K562 (cell line): ENCODE data around the gene HS3ST5. TPM values are rescaled to one million over a fixed set of nuclear protein-coding genes. Genes with fewer than 3 reads are reported as not detected.

ENCODE experiments used
- ATAC-seq: fragments of 200-7000 bp; cut with Tn5 transposase; 3 replicates; pipeline ENCODE4 v1.9.1; 2020; ENCODE audit warnings: moderate library complexity
- BruUV-seq: library from RNA; stranded (reverse); fragments of 400-500 nt; replicated peaks from 2 replicates; lab custom pipeline; 2021; lab: Mats Ljungman, UMichigan
- CTCF ChIA-PET: fragments of 300-600 bp; formaldehyde crosslinking; extraction: SDS; loops from one replicate; lab custom pipeline; 2021; ENCODE audit warnings: low intra/inter-chr PET ratio; lab: Yijun Ruan, JAX
- POLR2A ChIA-PET: fragments of 300-600, 350-650 bp; sonication (Branson Sonifier 250); formaldehyde crosslinking; extraction: SDS; loops from one replicate; lab custom pipeline; 2021; ENCODE audit warnings: antibody characterized with exemption, inconsistent platforms; lab: Yijun Ruan, JAX
- DNase-seq, 4 experiments: peaks; one replicate each; pipeline versions ENCODE4 v3.0.0 to v3.0.0-alpha.2; 2011 to 2018; ENCODE audit warnings: low spot score in 3 of 4, mixed read lengths in 3 of 4; ENCODE audit errors: extremely low read depth in 1 of 4
- FAIRE-seq: peaks from 2 replicates; lab custom pipeline; 2011; peaks lifted over from hg19 to GRCh38; lab: Jason Lieb, UNC
- H2AFZ ChIP-seq: 2 replicates; pipeline ENCODE4 v1.6.0; 2011; ENCODE audit warnings: low read depth, low read length, control low read depth, inconsistent platforms
- H3K27ac ChIP-seq: fragments of 200-600 bp; 3 replicates; pipeline ENCODE4 v1.8.0; 2011; ENCODE audit warnings: low read depth, mild to moderate bottlenecking, control low read depth, inconsistent platforms, low read length, moderate library complexity, mixed read lengths; ENCODE audit errors: extremely low read depth
- H3K27me3 ChIP-seq, 2 experiments: fragments of 300-600 bp in 1 of 2; 2 replicates in 1 of 2; 3 replicates in 1 of 2; pipeline versions ENCODE4 v1.6.0 to v1.8.0; 2011; ENCODE audit warnings: inconsistent platforms in 2 of 2, low read length in 2 of 2, mild to moderate bottlenecking in 1 of 2, mixed read lengths in 1 of 2, moderate library complexity in 1 of 2; ENCODE audit not compliant: control insufficient read depth in 2 of 2, insufficient read depth in 2 of 2
- H3K36me3 ChIP-seq: fragments of 300-600 bp; 3 replicates; pipeline ENCODE4 v1.8.0; 2011; ENCODE audit warnings: mild to moderate bottlenecking, low read length, inconsistent platforms; ENCODE audit not compliant: control insufficient read depth, insufficient read depth
- H3K4me1 ChIP-seq, 2 experiments: fragments of 200-600 bp in 1 of 2; replicated peaks in 1 of 2; 2 replicates in 1 of 2; 3 replicates in 1 of 2; pipeline versions ENCODE4 v1.5.1 to v1.8.0; 2011; ENCODE audit warnings: inconsistent platforms in 2 of 2, low read length in 2 of 2, mild to moderate bottlenecking in 1 of 2, mixed read lengths in 1 of 2, moderate library complexity in 1 of 2; ENCODE audit not compliant: control insufficient read depth in 2 of 2, insufficient read depth in 2 of 2
- H3K4me2 ChIP-seq: 2 replicates; pipeline ENCODE4 v1.6.1; 2011; ENCODE audit warnings: low read length, control low read depth, inconsistent platforms, mixed read lengths; ENCODE audit not compliant: insufficient read depth
- H3K4me3 ChIP-seq: fragments of 200-600 bp; sonication (generic), shearing (Covaris generic); 2 replicates; pipeline ENCODE4 v1.5.1; 2016; ENCODE audit warnings: control low read depth, inconsistent platforms
- H3K79me2 ChIP-seq: fragments of 200-600 bp; 3 replicates; pipeline ENCODE4 v1.8.0; 2011; ENCODE audit warnings: low read length, inconsistent platforms; ENCODE audit not compliant: control insufficient read depth, insufficient read depth
- H3K9ac ChIP-seq, 2 experiments: 2 replicates each; pipeline versions ENCODE4 v1.6.0 to v1.6.1; 2011; ENCODE audit warnings: low read depth in 2 of 2, low read length in 2 of 2, control low read depth in 1 of 2, inconsistent platforms in 1 of 2, mild to moderate bottlenecking in 1 of 2, mixed read lengths in 1 of 2; ENCODE audit not compliant: insufficient read depth in 1 of 2
- H3K9me1 ChIP-seq: one replicate; pipeline ENCODE4 v1.6.0; 2011; ENCODE audit warnings: inconsistent platforms, mild to moderate bottlenecking, low read length, moderate library complexity; ENCODE audit not compliant: control insufficient read depth, insufficient read depth
- H3K9me3 ChIP-seq: replicated peaks from 2 replicates; pipeline ENCODE4 v1.5.1; 2011; ENCODE audit warnings: low read depth, low read length, inconsistent platforms; ENCODE audit not compliant: control insufficient read depth, insufficient read depth
- H4K20me1 ChIP-seq: replicated peaks from 2 replicates; pipeline ENCODE4 v1.6.1; 2011; ENCODE audit warnings: low read length, inconsistent platforms, mixed read lengths; ENCODE audit not compliant: control insufficient read depth, insufficient read depth
- BCOR ChIP-seq: fragments of 450-650 bp; IDR thresholded peaks from 2 replicates; pipeline ENCODE4 v1.6.1; 2016
- C11orf30 ChIP-seq: fragments of 450-650 bp; IDR thresholded peaks from 2 replicates; pipeline ENCODE4 v1.6.1; 2016; ENCODE audit warnings: low read depth, mild to moderate bottlenecking
- CGGBP1 ChIP-seq: fragments of 250-450 bp; sonication (Bioruptor Pico); IDR thresholded peaks from 2 replicates; pipeline ENCODE4 v1.9.0; 2021; ENCODE audit warnings: mild to moderate bottlenecking
- E2F8 ChIP-seq: fragments of 450-650 bp; IDR thresholded peaks from 2 replicates; pipeline ENCODE4 v1.7.1; 2018; ENCODE audit warnings: mild to moderate bottlenecking, low read depth; ENCODE audit not compliant: partially characterized antibody
- KLF6 ChIP-seq: fragments of 250-450 bp; sonication (Bioruptor Pico); IDR thresholded peaks from 2 replicates; pipeline ENCODE4 v1.4.0; 2020; ENCODE audit warnings: mild to moderate bottlenecking, moderate library complexity, borderline replicate concordance
- L3MBTL2 ChIP-seq: fragments of 450-650 bp; IDR thresholded peaks from 2 replicates; pipeline ENCODE4 v1.6.1; 2016; ENCODE audit warnings: mild to moderate bottlenecking, moderate library complexity
- LCOR ChIP-seq: sonication (generic); formaldehyde crosslinking; IDR thresholded peaks from 2 replicates; pipeline ENCODE4 v1.8.0; 2022; ENCODE audit warnings: mild to moderate bottlenecking, missing genetic modification reagents
- MAFF ChIP-seq: IDR thresholded peaks from 2 replicates; pipeline ENCODE4 v1.6.1; 2012; ENCODE audit warnings: low read length, improper control_type of control experiment
- MAFG ChIP-seq: fragments of 450-650 bp; conservative IDR thresholded peaks from 2 replicates; pipeline ENCODE4 v1.6.1; 2016; ENCODE audit warnings: missing genetic modification characterization, missing compliant biosample characterization
- MAFK ChIP-seq: IDR thresholded peaks from 2 replicates; pipeline ENCODE4 v1.6.1; 2011; ENCODE audit warnings: low read length, improper control_type of control experiment
- PCBP1 ChIP-seq: fragments of 200-400 bp; formaldehyde crosslinking; IDR thresholded peaks from 2 replicates; pipeline ENCODE4 v1.6.1; 2018; ENCODE audit warnings: mild to moderate bottlenecking, low read depth, low read length; ENCODE audit not compliant: poor library complexity, severe bottlenecking
- PRMT5 ChIP-seq: sonication (generic); formaldehyde crosslinking; IDR thresholded peaks from 2 replicates; pipeline ENCODE4 v1.5.0; 2020; ENCODE audit warnings: missing genetic modification reagents
- SMAD1 ChIP-seq: fragments of 150-350 bp; IDR thresholded peaks from 2 replicates; pipeline ENCODE4 v1.6.1; 2014; ENCODE audit warnings: low read length, low read depth; ENCODE audit not compliant: partially characterized antibody
- TAF1 ChIP-seq: IDR thresholded peaks from 2 replicates; pipeline ENCODE4 v1.6.1; 2011; ENCODE audit warnings: mild to moderate bottlenecking, low read length, moderate library complexity; ENCODE audit not compliant: insufficient read depth, control insufficient read depth, severe bottlenecking; ENCODE audit errors: extremely low read depth
- TSHZ1 ChIP-seq: fragments of 250-450 bp; sonication (Bioruptor Pico); IDR thresholded peaks from 2 replicates; pipeline ENCODE4 v1.4.0; 2020; ENCODE audit warnings: mild to moderate bottlenecking, moderate library complexity
- ZNF184 ChIP-seq: sonication (generic); formaldehyde crosslinking; IDR thresholded peaks from 2 replicates; pipeline ENCODE4 v1.5.0; 2020; ENCODE audit warnings: missing genetic modification reagents
- ZNF316 ChIP-seq: fragments of 450-650 bp; IDR thresholded peaks from 2 replicates; pipeline ENCODE4 v1.6.1; 2016
- WGBS: fragments of 100-300 bp; shearing (Covaris generic); methylation state at CpG from one replicate; pipeline ENCODE4 v1.1.6; 2016; ENCODE audit warnings: low coverage, mixed read lengths; ENCODE audit not compliant: insufficient coverage; ENCODE audit errors: missing lambda C conversion rate; 5-methylcytosine and 5-hydroxymethylcytosine counted together
- in situ Hi-C: fragments of 300-500 bp; cut with MboI; formaldehyde crosslinking; loops from 4 replicates; pipeline ENCODE4 v1.15.0; 2018; ENCODE audit warnings: inconsistent platforms, mixed read lengths
- intact Hi-C: fragments of 100-400 bp; cut with micrococcal nuclease; formaldehyde crosslinking; loops from 2 replicates; pipeline ENCODE4 v1.14.2; 2022
- polyA plus RNA-seq, 8 experiments: library from polyadenylated mRNA; depleted of rRNA in 4 of 8; stranded (reverse) in 5 of 8; unstranded in 3 of 8; fragments of >200 nt; fragmentation: Nextera tagmentation in 2 of 8; fragmentation: Illumina TruSeq in 1 of 8; extraction: Ambion mirVana in 2 of 8; extraction: Trizol in 1 of 8; gene quantifications; 2 replicates each; pipeline versions ENCODE4 v1.2.1 to v1.2.3, GENCODE V29; 2011 to 2014; ENCODE audit warnings: inconsistent platforms in 1 of 8, missing spikeins in 1 of 8
- total RNA-seq, 7 experiments: library from RNA; depleted of rRNA in 6 of 7; stranded (reverse); fragments of >200 nt in 6 of 7; fragmentation: Illumina TruSeq in 2 of 7; extraction: Trizol in 2 of 7; gene quantifications; 2 replicates each; pipeline versions ENCODE4 v1.2.1 to v1.2.3, GENCODE V29; 2011 to 2021; ENCODE audit warnings: low replicate concordance in 1 of 7

Gene HS3ST5
- total and polyA plus RNA-seq, 9 of the 15 experiments (the other 6 are each of a cell fraction or from before 2014, with no cell fraction given): not detected

GRCh38 chr6:114090626-114091025 is 252.2 kb downstream of the HS3ST5 start (continued):
- TF ChIP-seq LCOR (CRISPR knock-in tag) (no peak), TSHZ1 (CRISPR knock-in tag) (no peak), L3MBTL2 (no peak), SMAD1 (no peak)

- ATAC-seq (no peak), FAIRE-seq (no peak), DNase-seq (no peak)
- Histone ChIP-seq H3K4me3 (no peak overlapping the region), H3K36me3 (no peaks in the 10 kb centered on the region), H4K20me1 (no peaks in the 10 kb centered on the region), H3K4me1 (no peaks in the 10 kb centered on the region), H3K4me2 (no peak overlapping the region), H3K9ac (no peak overlapping the region), H3K27ac (no peak overlapping the region), H3K9me3 (no peaks in the 10 kb centered on the region), H3K9me1 (no peaks in the 10 kb centered on the region), H3K27me3 (no peaks in the 10 kb centered on the region), H3K79me2 (no peaks in the 10 kb centered on the region), H2AFZ (no peak overlapping the region)
- WGBS: 0% methylated on average over 2 of the region's 2 CpGs
- intact Hi-C loops (no loop called here), in situ Hi-C loops (no loop called here)
- no TSS peak for BruUV-seq
- ChIA-PET POLR2A (interaction anchor here (1.0 kb wide), 1 partner anchor 11 kb away, joined by 3 read pairs; no protein-coding TSS in a partner anchor), CTCF (no interaction called here)
- TF ChIP-seq KLF6 (CRISPR knock-in tag) (no peak), C11orf30 (peak; percentile 70; the same call in 1 of the 2 replicates), MAFG (tag) (peak; percentile 71), PRMT5 (CRISPR knock-in tag) (no peak), TAF1 (no peak), E2F8 (no peak), ZNF184 (CRISPR knock-in tag) (no peak), PCBP1 (no peak), ZNF316 (peak; percentile 80), CGGBP1 (no peak), MAFF (peak; percentile 69; the same call in 1 of the 2 replicates), BCOR (no peak), MAFK (peak; percentile 78)
Observed at GRCh38 chr6:114087496-114087895, 255.3 kb downstream of the HS3ST5 start.
